GM18498 (cell line): ENCODE measurements around the gene CHFR.
"Not testable (repeated sequence)": the region's sequence is repeated elsewhere in the genome, so short reads cannot be mapped to it uniquely, and the experiment has no call there.

Source experiments
- ATAC-seq: cut with Tn5 transposase; IDR thresholded peaks from one replicate; pipeline ENCODE4 v1.9.1; 2021; ENCODE audit warnings: mild to moderate bottlenecking, moderate library complexity; ENCODE audit not compliant: unreplicated experiment

CHFR gene

DNA sequence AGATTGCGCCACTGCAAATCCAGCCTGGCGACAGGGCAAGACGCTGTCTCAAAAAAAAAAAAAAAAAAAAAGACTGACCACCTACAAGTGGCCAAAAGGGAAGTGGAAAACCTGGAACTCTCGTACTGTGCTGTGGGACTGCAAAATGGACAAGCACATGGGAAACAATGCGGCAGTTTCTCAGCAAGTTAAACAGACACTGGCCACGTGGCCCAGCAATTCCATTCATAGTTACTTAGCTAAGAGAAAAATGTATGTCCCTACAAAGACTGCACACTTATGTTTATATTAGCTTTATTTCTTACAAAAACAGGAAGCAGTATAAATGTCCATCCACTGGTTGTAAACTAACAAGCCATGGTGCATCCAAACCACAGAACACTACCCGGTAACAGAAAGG is 5.6 kb downstream of the CHFR start:
- no peak for ATAC-seq

DNA sequence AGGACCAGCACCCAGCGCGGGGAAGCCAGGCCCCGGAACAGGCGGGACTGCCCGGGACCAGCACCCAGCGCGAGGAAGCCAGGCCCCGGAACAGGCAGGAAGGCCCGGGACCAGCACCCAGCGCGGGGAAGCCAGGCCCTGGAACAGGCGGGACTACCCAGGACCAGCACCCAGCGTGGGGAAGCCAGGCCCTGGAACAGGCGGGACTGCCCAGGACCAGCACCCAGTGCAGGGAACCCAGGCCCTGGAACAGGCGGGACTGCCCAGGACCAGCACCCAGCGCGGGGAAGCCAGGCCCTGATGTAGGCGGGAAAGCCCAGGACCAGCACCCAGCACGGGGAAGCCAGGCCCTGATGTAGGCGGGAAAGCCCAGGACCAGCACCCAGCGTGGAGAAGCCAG is 12.8 kb downstream of the CHFR start:
- not testable (repeated sequence) for ATAC-seq

- ATAC-seq: no peak
These were observed 13.2 kb downstream of the CHFR start for GRCh38 chr12:132874175-132874574.

DNA sequence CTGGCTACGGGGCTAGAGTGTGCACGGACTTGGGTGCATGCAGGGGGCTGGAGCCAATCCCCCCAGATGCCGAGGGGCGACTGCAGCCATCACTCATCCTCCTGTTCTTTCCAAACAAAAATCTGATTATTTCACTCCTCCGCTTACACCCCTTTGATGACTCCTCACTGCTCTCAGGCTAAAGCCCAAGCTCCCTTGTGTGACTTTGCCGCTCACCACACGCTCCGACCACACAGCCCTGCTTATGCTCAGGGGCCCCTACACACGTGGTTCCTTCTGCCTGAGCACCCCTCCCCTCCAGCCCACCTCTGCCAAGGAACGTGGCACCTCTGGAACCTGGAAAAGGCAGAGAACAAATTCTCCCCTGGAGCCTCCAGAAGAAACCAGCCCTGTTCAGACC is 13.7 kb downstream of the CHFR start:
- ATAC-seq: no peak

DNA sequence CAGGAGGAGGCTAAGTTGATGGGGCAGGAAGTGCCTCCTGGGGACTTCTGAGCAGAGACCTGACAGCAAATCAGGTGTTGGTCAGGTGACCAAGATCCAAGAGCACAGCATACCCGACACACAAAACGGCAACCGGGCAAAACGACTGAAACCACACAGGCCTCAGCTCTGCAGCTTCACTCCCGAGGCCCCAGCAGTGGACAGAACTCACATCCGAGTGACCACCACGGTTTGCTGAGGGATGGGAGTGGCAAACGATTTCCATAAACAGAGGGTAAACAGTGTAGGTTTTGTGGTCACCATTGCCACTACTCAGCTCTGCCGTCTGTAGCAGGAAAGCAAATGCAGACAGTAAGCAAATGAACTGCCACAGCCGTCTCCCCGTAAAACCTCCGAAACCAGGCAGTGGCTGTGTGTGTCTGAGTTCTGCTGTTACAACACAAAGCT is 14.4 kb downstream of the CHFR start:
- no peak for ATAC-seq

DNA sequence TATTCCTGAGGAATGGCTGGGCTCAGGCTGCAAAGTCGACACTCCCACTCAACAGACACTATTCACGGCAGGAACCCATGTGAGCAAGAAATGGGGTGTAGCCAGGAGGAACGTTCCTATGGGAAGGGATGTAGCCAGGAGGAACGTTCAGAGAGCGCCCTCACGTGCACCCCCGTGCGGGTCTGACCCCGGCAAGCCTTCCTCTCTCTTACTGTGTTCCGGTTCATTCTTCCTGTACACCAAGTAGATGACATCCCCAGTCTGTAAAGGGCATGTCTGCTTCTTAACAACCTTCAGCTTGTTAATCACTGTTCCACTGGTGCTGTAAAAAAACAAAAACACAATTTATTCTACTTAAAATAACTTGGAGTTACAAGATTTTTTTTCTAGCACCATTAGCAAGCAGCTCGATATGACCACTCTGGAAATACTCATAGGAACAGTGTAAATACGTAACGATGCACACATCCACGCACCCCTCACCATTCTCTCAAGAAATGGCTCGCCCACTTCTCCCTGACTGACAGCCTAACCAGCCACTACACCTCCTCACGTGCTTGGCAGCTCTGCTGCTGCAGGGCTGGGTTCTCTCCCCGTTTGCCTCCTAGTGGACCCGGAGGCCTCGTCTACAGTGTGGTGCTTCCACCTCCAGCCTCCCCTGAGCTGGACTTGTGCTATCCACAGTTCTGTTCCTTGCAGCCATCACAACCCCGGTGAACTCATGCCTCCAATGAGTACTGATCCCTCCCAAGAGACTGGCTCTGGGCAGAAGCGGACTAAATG is 15.1 kb downstream of the CHFR start:
- ATAC-seq: no peak

- no peak for ATAC-seq
These were observed 17.9 kb downstream of the CHFR start for GRCh38 chr12:132869551-132869950.

DNA sequence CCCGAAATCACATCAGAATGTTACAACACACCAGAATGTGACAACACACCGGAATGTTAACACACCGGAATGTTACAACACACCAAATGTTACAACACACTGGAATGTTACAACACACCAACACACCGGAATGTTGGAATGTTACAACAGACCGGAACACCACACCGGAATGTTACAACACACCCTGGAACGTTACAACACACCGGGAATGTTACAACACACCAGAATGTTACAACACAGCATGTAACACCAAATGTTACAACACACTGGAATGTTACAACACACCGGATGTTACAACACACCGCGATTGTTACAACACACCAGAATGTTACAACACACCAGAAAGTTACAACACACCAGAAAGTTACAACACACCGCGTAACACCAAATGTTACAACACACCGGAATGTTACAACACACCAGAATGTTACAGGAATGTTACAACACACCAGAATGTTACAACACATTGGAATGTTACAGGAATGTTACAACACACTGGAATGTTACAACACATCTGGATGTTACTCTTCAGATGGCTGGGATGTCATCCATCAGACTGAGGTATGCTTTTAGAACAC is 21.1 kb downstream of the CHFR start:
- no peak for ATAC-seq

DNA sequence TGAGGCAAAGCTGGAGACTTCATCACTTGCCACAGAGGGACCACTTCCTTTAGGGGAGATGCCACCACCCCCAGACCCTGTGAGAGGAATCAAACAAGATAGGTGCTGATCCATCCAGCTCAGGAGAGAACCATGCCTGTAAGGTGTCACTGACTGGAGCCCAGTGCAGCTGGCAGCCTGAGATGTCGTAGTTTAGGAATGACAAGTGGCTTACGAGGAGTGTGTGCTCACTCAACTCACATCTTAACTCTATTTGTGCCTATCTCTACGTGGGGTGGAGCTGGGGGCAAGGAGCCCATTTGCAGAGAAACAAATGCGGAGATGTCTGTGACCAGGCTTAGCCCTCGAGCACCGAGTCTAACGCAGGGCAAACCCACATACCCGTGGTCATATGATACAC is 25.8 kb downstream of the CHFR start:
- no peak for ATAC-seq

DNA sequence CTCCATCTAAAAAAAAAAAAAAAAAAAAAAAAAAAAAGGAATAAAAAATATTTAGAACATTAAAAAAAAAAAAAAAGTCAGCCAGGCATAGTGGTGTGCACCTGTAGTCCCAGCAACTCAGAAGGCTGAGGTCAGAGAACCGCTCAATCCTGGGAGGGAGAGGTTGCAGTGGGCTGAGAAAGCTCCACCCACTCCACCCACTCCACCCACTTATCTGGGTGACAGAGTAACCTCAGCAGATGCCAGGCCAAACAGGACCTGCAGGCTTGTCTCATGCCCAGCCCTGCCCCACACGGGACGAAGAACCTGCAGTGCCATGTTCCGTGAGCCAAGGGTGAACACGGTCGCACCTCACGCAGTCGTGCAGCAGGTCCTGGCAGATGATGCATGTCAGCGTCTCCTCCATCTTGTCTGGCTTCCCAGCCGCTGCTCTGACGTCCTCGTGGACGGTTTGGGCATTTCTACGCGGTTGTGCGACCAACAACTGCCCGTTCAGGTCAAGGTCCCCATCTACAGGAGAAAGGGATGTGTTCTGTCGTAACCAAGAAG is 28.6 kb downstream of the CHFR start:
- no peak for ATAC-seq

- not testable (repeated sequence) for ATAC-seq
These were observed 30.4 kb downstream of the CHFR start for GRCh38 chr12:132857019-132857418.

DNA sequence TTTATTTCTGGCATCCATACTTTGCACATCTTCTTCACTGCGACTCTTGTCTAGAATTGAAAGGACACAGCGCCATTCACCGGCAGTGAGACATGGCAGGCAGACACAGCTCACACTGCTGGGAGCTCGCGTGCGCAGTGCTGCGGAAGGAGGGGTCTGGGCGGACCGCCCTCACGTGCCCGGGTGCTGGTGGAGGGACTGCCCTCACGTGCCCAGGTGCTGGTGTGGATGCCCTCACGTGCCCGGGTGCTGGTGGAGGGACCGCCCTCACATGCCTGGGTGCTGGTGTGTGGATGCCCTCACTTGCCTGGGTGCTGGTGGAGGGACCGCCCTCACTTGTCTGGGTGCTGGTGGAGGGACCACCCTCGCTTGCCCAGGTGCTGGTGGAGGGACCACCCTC is 30.8 kb downstream of the CHFR start:
- ATAC-seq: no peak

DNA sequence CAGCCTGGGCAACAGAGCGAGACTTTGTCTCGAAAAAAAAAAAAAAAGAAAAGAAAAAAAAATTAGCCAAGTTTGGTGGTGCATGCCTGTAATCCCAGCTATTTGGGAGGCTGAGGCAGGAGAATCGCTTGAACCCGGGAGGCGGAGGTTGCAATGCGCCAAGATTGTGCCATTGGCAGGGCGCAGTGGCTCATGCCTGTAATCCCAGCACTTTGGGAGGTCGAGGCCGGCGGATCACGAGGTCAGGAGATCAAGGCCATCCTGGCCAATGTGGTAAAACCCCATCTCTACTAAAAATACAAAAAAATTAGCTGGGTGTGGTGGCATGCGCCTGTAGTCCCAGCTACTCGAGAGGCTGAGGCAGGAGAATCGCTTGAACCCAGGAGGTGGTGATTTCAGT is 32.2 kb downstream of the CHFR start:
- not testable (repeated sequence) for ATAC-seq

DNA sequence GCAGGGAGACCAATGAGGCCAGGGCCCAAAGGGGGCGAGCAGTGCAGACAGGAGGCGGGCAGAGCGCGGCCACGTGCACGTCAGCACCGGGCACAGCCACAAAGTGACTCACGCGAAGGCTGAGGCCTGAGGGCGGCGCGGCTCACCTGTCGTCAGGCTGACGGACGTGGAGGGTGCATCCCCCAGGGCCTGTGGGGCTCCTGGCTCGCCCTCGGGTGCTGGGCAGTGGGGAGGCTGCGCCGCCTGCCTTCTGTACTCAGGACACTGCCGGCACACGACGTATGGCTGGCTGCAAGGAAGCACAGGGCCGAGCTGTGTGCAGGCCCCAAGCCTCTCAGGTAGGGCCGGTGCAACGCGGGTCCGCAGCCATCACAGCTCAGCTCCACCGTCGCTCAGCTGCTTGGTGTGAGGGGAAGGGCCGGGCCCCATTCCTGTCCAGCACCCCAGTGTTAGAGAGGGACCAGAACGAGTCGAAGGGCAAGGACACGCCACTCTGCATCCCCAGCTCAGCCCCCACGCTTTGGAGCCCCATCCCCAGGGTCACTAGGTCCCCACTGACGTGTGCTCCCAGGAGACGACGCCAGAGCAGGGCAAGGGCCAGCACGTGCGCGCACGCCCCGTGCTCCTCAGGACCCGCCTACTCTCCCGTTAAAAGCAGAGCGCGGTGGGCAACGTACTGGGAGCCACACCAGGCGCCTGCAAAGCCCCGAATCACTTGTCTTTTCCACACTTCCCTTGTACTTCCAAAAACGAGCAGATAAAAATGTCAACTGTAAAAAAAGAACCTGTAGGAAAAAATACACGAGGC is 33.9 kb downstream of the CHFR start:
- no peak for ATAC-seq

DNA sequence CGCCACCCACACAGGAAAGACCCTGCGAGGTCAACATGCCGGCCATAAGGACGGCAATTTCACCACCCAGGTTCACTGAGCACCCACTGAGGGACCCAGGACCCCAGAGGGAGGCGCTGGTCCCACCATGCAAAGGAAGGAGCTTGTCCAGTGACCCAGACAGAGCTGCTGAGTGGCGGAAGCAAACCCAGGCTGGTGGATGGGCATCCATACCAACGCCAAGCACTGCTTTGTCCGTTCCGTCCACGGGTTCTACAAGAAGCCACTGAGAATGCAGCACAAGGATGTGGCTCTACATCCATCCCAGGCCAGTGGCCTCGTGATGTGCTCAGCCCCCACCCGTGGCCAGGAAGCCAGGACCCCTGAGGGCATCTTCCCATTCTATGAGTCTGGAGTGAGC is 34.9 kb downstream of the CHFR start:
- ATAC-seq: no peak

DNA sequence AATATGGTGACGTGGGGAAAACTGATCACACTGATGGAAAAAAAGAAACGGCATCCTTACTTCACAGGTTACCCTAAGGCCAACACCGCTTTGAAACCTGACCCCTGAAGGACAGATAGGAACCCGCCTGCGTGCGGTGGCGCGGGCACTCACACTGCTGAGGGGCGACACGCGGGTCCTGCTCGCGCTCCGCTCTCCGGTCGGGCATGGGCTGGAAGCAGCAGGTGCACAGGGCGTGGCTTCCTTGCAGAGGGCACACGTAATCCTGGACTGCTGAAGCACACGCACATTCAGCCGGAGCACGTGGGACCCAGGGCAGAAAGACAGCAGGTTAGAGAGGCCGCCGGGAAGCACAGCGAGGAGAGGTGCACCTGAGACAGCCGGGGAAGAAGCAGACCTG is 35.9 kb downstream of the CHFR start:
- ATAC-seq: no peak

DNA sequence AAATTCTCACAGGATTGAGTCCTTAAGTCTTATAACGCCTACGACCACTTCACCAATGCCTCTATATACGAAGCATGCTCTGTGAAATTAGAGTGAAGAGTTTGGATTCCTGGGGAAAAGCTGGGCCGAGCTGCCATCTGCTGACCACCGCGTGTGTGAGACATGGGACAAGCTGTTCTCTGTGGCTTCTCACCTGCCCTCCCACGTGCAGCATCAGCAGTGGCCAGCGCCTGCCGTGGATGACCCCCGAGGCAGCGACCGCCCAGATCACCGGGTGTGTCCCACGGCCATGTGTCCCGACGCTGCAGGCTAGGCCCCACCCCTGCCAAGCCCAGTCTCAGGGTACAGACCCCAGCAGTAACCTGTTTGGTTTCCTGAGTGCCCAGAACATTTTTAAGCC is 37.1 kb downstream of the CHFR start:
- no peak for ATAC-seq

GRCh38 chr12:132848521-132848920 is 38.9 kb downstream of the CHFR start:
- no peak for ATAC-seq

GRCh38 chr12:132847363-132848356 is 39.7 kb downstream of the CHFR start:
- no peak for ATAC-seq

DNA sequence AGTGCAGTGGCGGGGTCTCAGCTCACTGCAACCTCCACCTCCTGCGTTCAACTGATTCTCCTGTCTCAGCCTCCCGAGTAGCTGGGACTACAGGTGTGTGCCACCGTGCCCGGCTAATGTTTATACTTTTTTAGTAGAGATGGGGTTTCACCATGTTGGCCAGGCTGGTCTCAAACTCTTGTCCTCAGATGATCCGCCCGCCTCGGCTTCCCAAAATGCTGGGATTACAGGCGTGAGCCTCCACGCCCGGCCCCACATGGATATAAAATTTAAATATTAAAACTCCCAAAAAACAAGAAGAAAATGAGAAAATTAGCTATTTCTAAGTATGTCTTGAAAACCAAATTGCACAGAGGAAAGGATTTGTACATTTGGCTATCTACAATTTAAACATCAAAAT is 42.7 kb downstream of the CHFR start:
- ATAC-seq: not testable (repeated sequence)
